HFF-Myc (cell line): ENCODE data around the gene ADAMTS14.
"Not testable (repeated sequence)": the region's sequence is repeated elsewhere in the genome, so short reads cannot be mapped to it uniquely, and the experiment has no call there.

Experiments
- DNase-seq: peaks from one replicate; pipeline ENCODE4 v3.0.0-alpha.2; 2011; ENCODE audit warnings: low read depth; ENCODE audit errors: extremely low read depth
- H3K4me3 ChIP-seq: replicated peaks from 2 replicates; pipeline ENCODE4 v1.5.1; 2011; ENCODE audit warnings: low read depth, mild to moderate bottlenecking, control low read depth, low read length
- CTCF ChIP-seq: IDR thresholded peaks from 2 replicates; pipeline ENCODE4 v1.5.1; 2012; ENCODE audit warnings: mild to moderate bottlenecking, low read depth, low read length, control low read depth; ENCODE audit errors: missing control alignments

The ADAMTS14 gene

GRCh38 chr10:70672165-70673042, at the start of gene ADAMTS14:
ADAMTS14 (plus strand) TSS chr10:70672506; CDS start chr10:70672803, 297 bp downstream.
- TF ChIP-seq CTCF: peak; percentile 5
- H3K4me3 ChIP-seq: peak within 1 kb of the TSS; percentile 43
- DNase-seq: no peak

GRCh38 chr10:70622541-70622940, 49.8 kb upstream of the ADAMTS14 start:
- H3K4me3 ChIP-seq: no peak overlapping the region
- TF ChIP-seq CTCF: no peak
- DNase-seq: no peak

GRCh38 chr10:70622981-70623844, 49.1 kb upstream of the ADAMTS14 start:
- H3K4me3 ChIP-seq: no peak overlapping the region
- TF ChIP-seq CTCF: no peak
- DNase-seq: no peak

- no peak for TF ChIP-seq CTCF
- H3K4me3 ChIP-seq: no peak overlapping the region
- no peak for DNase-seq
Measured at GRCh38 chr10:70626056-70626455, 46.2 kb upstream of the ADAMTS14 start.

- no peak overlapping the region for H3K4me3 ChIP-seq
- no peak for TF ChIP-seq CTCF
- DNase-seq: no peak
Measured at GRCh38 chr10:70629338-70629737, 43.0 kb upstream of the ADAMTS14 start.

- DNase-seq: not testable (repeated sequence)
Measured at GRCh38 chr10:70631735-70632134, 40.6 kb upstream of the ADAMTS14 start.

GRCh38 chr10:70634011-70634410, 38.3 kb upstream of the ADAMTS14 start:
- no peak overlapping the region for H3K4me3 ChIP-seq
- TF ChIP-seq CTCF: no peak
- no peak for DNase-seq

More at GRCh38 chr10:70631735-70632134, 40.6 kb upstream of the ADAMTS14 start:
- H3K4me3 ChIP-seq: not testable (repeated sequence)

GRCh38 chr10:70634515-70634914, 37.8 kb upstream of the ADAMTS14 start:
- not testable (repeated sequence) for DNase-seq

GRCh38 chr10:70639640-70640383, 32.5 kb upstream of the ADAMTS14 start:
- not testable (repeated sequence) for DNase-seq, H3K4me3 ChIP-seq

More at GRCh38 chr10:70634515-70634914, 37.8 kb upstream of the ADAMTS14 start:
- H3K4me3 ChIP-seq: not testable (repeated sequence)

GRCh38 chr10:70643272-70643671, 29.0 kb upstream of the ADAMTS14 start:
- H3K4me3 ChIP-seq, DNase-seq: not testable (repeated sequence)
